OCI-LY3 (cell line): Measurements from ENCODE around the gene TF.
"Not testable (repeated sequence)": the region's sequence is repeated elsewhere in the genome, so short reads cannot be mapped to it uniquely, and the experiment has no call there.

Source experiments
- H2AFZ ChIP-seq: fragments of 200-600, 300-600 bp; shearing (Covaris generic); 2 replicates; pipeline ENCODE4 v1.6.0; 2014; ENCODE audit warnings: antibody characterized with exemption, low read depth, low read length
- H3K27ac ChIP-seq: fragments of 200-600, 300-600 bp; sonication (generic); 2 replicates; pipeline ENCODE4 v1.5.1; 2014; ENCODE audit warnings: mild to moderate bottlenecking, low read length, moderate library complexity, mixed read lengths
- H3K27me3 ChIP-seq: fragments of 200-600, 300-600 bp; sonication (generic); 2 replicates; pipeline ENCODE4 v1.6.1; 2014; ENCODE audit warnings: low read depth, low read length, mixed read lengths
- H3K36me3 ChIP-seq: fragments of 200-600, 300-600 bp; sonication (generic); replicated peaks from 2 replicates; pipeline ENCODE3; 2014; ENCODE audit warnings: low read depth, low read length, mixed read lengths
- H3K4me1 ChIP-seq: fragments of 300-600, 200-600 bp; sonication (generic); 2 replicates; pipeline ENCODE4 v1.6.1; 2014; ENCODE audit warnings: low read length, mixed read lengths
- H3K4me2 ChIP-seq: fragments of 200-600, 300-600 bp; sonication (generic); 2 replicates; pipeline ENCODE4 v1.6.1; 2014; ENCODE audit warnings: low read length, mixed read lengths
- H3K4me3 ChIP-seq: fragments of 300-600, 200-600 bp; sonication (generic); 2 replicates; pipeline ENCODE4 v1.5.1; 2014; ENCODE audit warnings: antibody characterized with exemption, mild to moderate bottlenecking, low read length, moderate library complexity
- H3K79me2 ChIP-seq: fragments of 300-600, 200-600 bp; shearing (Covaris generic); 2 replicates; pipeline ENCODE4 v1.6.1; 2014; ENCODE audit warnings: mild to moderate bottlenecking, low read length, mixed read lengths
- H3K9ac ChIP-seq: fragments of 300-600, 200-600 bp; shearing (Covaris generic); 2 replicates; pipeline ENCODE4 v1.6.0; 2014; ENCODE audit warnings: mild to moderate bottlenecking, low read length, moderate library complexity
- H3K9me3 ChIP-seq: fragments of 200-600, 300-600 bp; shearing (Covaris generic); 2 replicates; pipeline ENCODE4 v1.6.1; 2014; ENCODE audit warnings: low read length, mixed read lengths; ENCODE audit not compliant: insufficient read depth
- H4K20me1 ChIP-seq: fragments of 200-600, 300-600 bp; sonication (generic); 2 replicates; pipeline ENCODE4 v1.6.1; 2016; ENCODE audit warnings: low read length, mixed read lengths; ENCODE audit not compliant: insufficient read depth
- EZH2phosphoT487 ChIP-seq: fragments of 200-600 bp; shearing (Covaris generic); IDR thresholded peaks from 2 replicates; pipeline ENCODE4 v1.6.1; 2018; ENCODE audit warnings: antibody characterized with exemption, mixed run types, low read depth
- TF ChIP-seq, protein P1 (sequence below): fragments of 200-600, 300-600 bp; sonication (generic); IDR thresholded peaks from 2 replicates; pipeline ENCODE4 v1.5.1; 2014; ENCODE audit warnings: antibody characterized with exemption, low read length, low read depth

The TF gene

DNA sequence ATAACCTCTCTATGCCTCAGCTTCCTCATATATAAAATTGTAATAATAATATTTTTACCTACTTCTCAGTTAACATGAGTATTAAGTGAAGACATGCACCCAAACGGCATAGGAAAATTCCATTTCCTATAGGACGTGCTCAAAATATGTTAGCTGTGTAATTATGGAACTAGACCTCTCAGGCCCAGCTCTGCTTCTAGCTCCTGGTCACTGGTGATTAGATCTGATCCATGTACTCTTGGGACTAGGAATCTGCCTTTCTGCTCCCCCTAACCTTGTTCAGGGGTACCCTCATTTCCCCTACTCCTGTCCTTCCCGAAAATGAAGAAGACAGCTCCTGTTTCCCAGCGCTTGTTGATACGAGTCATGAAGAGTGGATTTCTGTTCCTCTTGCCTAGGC is 29.6 kb downstream of the TF start:
- Histone ChIP-seq H3K4me2 (no peak overlapping the region), H3K79me2 (no peaks in the 10 kb centered on the region), H3K36me3 (no peaks in the 10 kb centered on the region), H3K9me3 (no peaks in the 10 kb centered on the region), H3K4me1 (no peaks in the 10 kb centered on the region), H3K4me3 (no peak overlapping the region), H3K9ac (no peak overlapping the region), H3K27me3 (peaks cover 15% of the 10 kb centered on the region; the same call in 1 of the 2 replicates), H3K27ac (no peak overlapping the region), H2AFZ (no peak overlapping the region), H4K20me1 (no peaks in the 10 kb centered on the region)
- TF ChIP-seq EZH2phosphoT487 = no peak
- TF ChIP-seq, protein P1, sequence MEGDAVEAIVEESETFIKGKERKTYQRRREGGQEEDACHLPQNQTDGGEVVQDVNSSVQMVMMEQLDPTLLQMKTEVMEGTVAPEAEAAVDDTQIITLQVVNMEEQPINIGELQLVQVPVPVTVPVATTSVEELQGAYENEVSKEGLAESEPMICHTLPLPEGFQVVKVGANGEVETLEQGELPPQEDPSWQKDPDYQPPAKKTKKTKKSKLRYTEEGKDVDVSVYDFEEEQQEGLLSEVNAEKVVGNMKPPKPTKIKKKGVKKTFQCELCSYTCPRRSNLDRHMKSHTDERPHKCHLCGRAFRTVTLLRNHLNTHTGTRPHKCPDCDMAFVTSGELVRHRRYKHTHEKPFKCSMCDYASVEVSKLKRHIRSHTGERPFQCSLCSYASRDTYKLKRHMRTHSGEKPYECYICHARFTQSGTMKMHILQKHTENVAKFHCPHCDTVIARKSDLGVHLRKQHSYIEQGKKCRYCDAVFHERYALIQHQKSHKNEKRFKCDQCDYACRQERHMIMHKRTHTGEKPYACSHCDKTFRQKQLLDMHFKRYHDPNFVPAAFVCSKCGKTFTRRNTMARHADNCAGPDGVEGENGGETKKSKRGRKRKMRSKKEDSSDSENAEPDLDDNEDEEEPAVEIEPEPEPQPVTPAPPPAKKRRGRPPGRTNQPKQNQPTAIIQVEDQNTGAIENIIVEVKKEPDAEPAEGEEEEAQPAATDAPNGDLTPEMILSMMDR = no peak

DNA sequence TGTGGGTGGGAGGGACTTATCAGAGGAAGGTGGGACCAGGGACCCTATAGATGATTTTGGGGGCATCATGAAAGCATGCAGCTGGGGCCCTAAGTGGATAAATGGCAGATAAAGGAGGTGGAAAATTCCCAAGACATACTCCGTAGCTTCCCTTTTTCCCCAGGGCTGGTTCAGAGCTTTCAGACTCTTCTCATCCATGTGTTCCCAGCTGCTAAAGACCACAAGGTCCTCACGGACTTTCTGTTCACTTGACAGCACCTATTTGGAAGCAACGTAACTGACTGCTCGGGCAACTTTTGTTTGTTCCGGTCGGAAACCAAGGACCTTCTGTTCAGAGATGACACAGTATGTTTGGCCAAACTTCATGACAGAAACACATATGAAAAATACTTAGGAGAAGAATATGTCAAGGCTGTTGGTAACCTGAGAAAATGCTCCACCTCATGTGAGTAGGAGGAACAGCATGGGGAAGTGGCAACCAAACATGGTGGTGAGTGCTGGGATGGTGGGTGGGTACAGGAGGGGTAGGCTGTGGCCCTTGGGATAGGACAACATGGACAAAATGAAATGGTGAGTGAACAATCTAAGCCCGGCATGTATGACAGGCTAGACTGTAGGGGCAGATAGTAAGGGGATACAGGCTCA is 30.7 kb downstream of the TF start:
- Histone ChIP-seq H2AFZ (no peak overlapping the region), H3K36me3 (no peaks in the 10 kb centered on the region), H3K4me3 (no peak overlapping the region), H3K9ac (no peak overlapping the region), H4K20me1 (no peaks in the 10 kb centered on the region), H3K79me2 (no peaks in the 10 kb centered on the region), H3K4me2 (no peak overlapping the region), H3K27ac (no peak overlapping the region), H3K9me3 (no peaks in the 10 kb centered on the region), H3K4me1 (no peaks in the 10 kb centered on the region), H3K27me3 (peaks cover 15% of the 10 kb centered on the region; the same call in 1 of the 2 replicates)
- TF ChIP-seq, protein P1 = no peak
- no peak for TF ChIP-seq EZH2phosphoT487

DNA sequence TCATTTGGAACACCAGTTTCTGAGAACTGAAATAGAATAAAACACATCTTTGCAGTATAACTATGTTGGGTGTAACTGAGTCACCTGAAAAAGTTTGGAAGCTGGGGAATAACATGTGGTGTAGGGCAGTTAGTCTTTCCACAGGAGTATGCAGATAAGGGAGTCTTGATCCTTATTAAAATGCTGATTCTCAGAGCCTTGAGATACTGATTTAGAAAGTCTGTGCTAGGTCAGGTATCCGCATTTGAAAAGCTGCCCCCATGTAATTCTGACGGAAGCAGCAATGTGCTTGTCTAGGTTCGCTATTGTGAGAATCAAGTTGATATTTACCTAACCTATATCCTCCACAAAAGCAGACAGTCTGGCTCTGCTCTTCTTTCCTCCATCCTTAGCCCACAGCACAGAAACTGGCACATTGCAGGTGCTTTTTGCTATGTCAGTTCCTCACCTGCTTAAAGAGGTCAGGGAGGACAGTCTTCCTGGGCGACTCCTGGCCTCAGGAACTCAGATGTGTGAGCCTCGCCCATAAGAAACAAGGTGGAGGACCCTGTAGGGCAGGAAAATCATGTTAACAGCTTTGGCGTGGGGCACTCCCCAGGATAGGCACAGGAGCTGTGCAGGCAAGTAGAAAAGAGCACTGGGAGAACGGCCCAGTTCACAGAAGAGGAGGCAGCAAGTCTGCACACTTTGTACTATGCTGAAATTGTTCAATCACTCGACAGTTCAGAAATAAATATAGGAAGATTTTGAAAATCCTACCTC is 31.8 kb downstream of the TF start:
- Histone ChIP-seq H3K36me3 (no peaks in the 10 kb centered on the region), H4K20me1 (no peaks in the 10 kb centered on the region), H3K4me1 (no peaks in the 10 kb centered on the region), H3K27me3 (peaks cover 15% of the 10 kb centered on the region; the same call in 1 of the 2 replicates), H3K79me2 (no peaks in the 10 kb centered on the region), H3K27ac (no peak overlapping the region), H3K4me2 (no peak overlapping the region), H3K4me3 (no peak overlapping the region), H3K9ac (no peak overlapping the region), H3K9me3 (no peaks in the 10 kb centered on the region), H2AFZ (no peak overlapping the region)
- no peak for TF ChIP-seq EZH2phosphoT487
- TF ChIP-seq, protein P1 = no peak

DNA sequence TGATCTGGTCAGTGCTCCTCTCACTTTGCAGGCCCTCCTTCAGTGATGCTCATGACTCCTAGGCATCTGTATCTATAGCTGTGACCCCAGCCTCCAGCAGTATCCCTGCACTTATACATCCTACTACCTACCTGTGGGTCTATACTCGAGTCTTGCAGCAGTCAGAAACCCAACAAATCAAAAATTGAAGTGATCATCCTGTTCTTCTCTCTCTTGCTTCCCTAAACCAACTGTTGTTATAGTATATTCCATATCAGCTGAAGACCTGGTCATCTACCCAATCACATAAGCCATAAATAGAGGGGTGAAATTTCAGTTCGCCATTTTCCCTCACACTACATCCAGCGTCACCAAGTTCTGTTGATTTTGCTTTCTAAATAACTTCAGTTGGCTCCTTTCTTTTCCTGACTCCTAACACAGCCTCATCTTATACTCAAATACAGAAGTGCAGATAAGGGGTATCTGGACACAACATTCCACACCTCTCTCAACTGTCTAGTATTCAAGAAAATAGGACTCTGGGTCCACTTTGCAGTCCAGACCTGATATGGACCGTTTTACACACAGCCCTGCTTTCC is 33.5 kb downstream of the TF start:
- no peaks in the 10 kb centered on the region for H4K20me1 ChIP-seq
- H3K9ac ChIP-seq = no peak overlapping the region
- H3K9me3 ChIP-seq = no peaks in the 10 kb centered on the region
- TF ChIP-seq, protein P1 = no peak
- TF ChIP-seq EZH2phosphoT487 = no peak
- peaks cover 15% of the 10 kb centered on the region; the same call in 1 of the 2 replicates for H3K27me3 ChIP-seq
- no peak overlapping the region for H3K4me3 ChIP-seq
- H3K36me3 ChIP-seq = no peaks in the 10 kb centered on the region
- no peak overlapping the region for H2AFZ ChIP-seq
- H3K4me2 ChIP-seq = no peak overlapping the region
- H3K79me2 ChIP-seq = no peaks in the 10 kb centered on the region
- H3K27ac ChIP-seq = no peak overlapping the region
- H3K4me1 ChIP-seq = no peaks in the 10 kb centered on the region

DNA sequence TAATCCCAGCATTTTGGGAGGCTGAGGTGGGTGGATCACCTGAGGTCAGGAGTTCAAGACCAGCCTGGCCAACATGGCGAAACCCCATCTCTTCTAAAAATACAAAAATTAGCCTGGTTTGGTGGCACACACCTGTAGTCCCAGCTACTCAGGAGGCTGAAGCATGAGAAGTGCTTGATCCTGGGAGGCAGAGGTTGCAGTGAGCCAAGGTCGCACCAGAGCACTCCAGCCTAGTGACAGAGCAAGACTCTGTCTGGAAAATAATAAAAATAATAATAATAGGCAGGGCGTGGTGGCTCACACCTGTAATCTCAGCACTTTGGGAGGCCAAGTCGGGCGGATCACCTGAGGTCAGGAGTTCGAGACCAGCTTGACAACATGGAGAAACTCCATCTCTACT is 34.6 kb downstream of the TF start:
- H3K36me3 ChIP-seq, H3K9ac ChIP-seq, H3K4me3 ChIP-seq, H3K9me3 ChIP-seq, H3K4me1 ChIP-seq, H2AFZ ChIP-seq, H4K20me1 ChIP-seq, H3K4me2 ChIP-seq, H3K27ac ChIP-seq, H3K79me2 ChIP-seq: not testable (repeated sequence)
- H3K27me3 ChIP-seq = peaks cover 15% of the 10 kb centered on the region; the same call in 1 of the 2 replicates
